GM12872 (cell line): ENCODE data around the gene MAPK8.

Experiments used
- TF ChIP-seq, protein P1 (sequence below): IDR thresholded peaks from 3 replicates; pipeline ENCODE4 v1.5.1; 2011; ENCODE audit warnings: low read depth, mild to moderate bottlenecking, low read length, moderate library complexity; ENCODE audit not compliant: insufficient read depth

Gene MAPK8

GRCh38 chr10:48287417-48288391, 18.8 kb upstream of the MAPK8 start:
- TF ChIP-seq, protein P1, sequence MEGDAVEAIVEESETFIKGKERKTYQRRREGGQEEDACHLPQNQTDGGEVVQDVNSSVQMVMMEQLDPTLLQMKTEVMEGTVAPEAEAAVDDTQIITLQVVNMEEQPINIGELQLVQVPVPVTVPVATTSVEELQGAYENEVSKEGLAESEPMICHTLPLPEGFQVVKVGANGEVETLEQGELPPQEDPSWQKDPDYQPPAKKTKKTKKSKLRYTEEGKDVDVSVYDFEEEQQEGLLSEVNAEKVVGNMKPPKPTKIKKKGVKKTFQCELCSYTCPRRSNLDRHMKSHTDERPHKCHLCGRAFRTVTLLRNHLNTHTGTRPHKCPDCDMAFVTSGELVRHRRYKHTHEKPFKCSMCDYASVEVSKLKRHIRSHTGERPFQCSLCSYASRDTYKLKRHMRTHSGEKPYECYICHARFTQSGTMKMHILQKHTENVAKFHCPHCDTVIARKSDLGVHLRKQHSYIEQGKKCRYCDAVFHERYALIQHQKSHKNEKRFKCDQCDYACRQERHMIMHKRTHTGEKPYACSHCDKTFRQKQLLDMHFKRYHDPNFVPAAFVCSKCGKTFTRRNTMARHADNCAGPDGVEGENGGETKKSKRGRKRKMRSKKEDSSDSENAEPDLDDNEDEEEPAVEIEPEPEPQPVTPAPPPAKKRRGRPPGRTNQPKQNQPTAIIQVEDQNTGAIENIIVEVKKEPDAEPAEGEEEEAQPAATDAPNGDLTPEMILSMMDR: no peak

GRCh38 chr10:48288661-48289060, 17.8 kb upstream of the MAPK8 start:
- TF ChIP-seq, protein P1: no peak

GRCh38 chr10:48289501-48290238, 16.8 kb upstream of the MAPK8 start:
- TF ChIP-seq, protein P1: peak; percentile 91

- TF ChIP-seq, protein P1: no peak
Measured at GRCh38 chr10:48290286-48290685, 16.2 kb upstream of the MAPK8 start.

- TF ChIP-seq, protein P1: no peak
Measured at GRCh38 chr10:48291190-48291589, 15.3 kb upstream of the MAPK8 start.

GRCh38 chr10:48292616-48293015, 13.9 kb upstream of the MAPK8 start:
- TF ChIP-seq, protein P1: no peak

DNA sequence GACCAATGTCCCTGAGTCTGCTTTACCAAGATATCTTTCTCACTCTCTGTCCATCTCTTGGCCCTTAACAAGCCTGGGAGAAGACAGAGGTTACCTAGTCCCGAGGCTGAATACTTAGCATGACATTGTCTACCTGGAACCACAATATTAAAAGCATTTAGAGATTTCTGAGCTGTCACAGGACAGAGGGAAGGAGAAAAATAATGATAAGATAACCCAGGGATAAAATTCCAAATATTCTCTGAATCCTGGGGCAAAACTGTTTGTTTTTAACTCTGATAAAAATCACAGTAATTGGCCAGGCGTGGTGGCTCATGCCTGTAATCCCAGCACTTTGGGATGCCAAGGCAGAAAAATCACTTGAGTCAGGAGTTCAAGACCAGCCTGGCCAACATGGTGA, 12.0 kb upstream of the MAPK8 start:
- TF ChIP-seq, protein P1: no peak
